ENCODE data around the gene EXOC2.

The EXOC2 gene

GRCh38 chr6:446418-447366, 246.2 kb downstream of the EXOC2 start:
- no peak for TF ChIP-seq CTCF (IDR thresholded peaks at IDR 0.05; ENCODE audit: poor library complexity, severe bottlenecking)
- Histone ChIP-seq H3K27ac (ENCODE audit: poor library complexity, severe bottlenecking) (no peak overlapping the region), H3K36me3 (ENCODE audit: low read depth) (no peaks in the 10 kb centered on the region), H3K4me3 (ENCODE audit: severe bottlenecking) (no peak overlapping the region), H3K27me3 (ENCODE audit: insufficient read depth, poor library complexity, severe bottlenecking) (no peaks in the 10 kb centered on the region), H3K9me3 (ENCODE audit: severe bottlenecking) (no peaks in the 10 kb centered on the region), H3K4me1 (ENCODE audit: insufficient read depth, poor library complexity, severe bottlenecking) (no peaks in the 10 kb centered on the region)
- DNase-seq (ENCODE audit: low spot score) (no peak), ATAC-seq (ENCODE audit: low read depth) (no peak)

GRCh38 chr6:445571-446417, 247.1 kb downstream of the EXOC2 start:
- no peaks in the 10 kb centered on the region for H3K9me3 ChIP-seq (ENCODE audit: severe bottlenecking)
- no peak for TF ChIP-seq CTCF (IDR thresholded peaks at IDR 0.05; ENCODE audit: poor library complexity, severe bottlenecking)
- no peak overlapping the region for H3K4me3 ChIP-seq (ENCODE audit: severe bottlenecking)
- H3K27ac ChIP-seq (ENCODE audit: poor library complexity, severe bottlenecking) = no peak overlapping the region
- peaks cover 2% of the 10 kb centered on the region for H3K27me3 ChIP-seq (ENCODE audit: insufficient read depth, poor library complexity, severe bottlenecking)
- ATAC-seq (ENCODE audit: low read depth) (no peak), DNase-seq (ENCODE audit: low spot score) (no peak)
- H3K36me3 ChIP-seq (ENCODE audit: low read depth) = no peaks in the 10 kb centered on the region
- H3K4me1 ChIP-seq (ENCODE audit: insufficient read depth, poor library complexity, severe bottlenecking) = no peaks in the 10 kb centered on the region

GRCh38 chr6:444653-445275, 248.2 kb downstream of the EXOC2 start:
- Histone ChIP-seq H3K27me3 (ENCODE audit: insufficient read depth, poor library complexity, severe bottlenecking) (peaks cover 2% of the 10 kb centered on the region), H3K27ac (ENCODE audit: poor library complexity, severe bottlenecking) (no peak overlapping the region), H3K36me3 (ENCODE audit: low read depth) (no peaks in the 10 kb centered on the region), H3K9me3 (ENCODE audit: severe bottlenecking) (no peaks in the 10 kb centered on the region), H3K4me1 (ENCODE audit: insufficient read depth, poor library complexity, severe bottlenecking) (no peaks in the 10 kb centered on the region), H3K4me3 (ENCODE audit: severe bottlenecking) (no peak overlapping the region)
- ATAC-seq (ENCODE audit: low read depth) = no peak
- no peak for DNase-seq (ENCODE audit: low spot score)
- no peak for TF ChIP-seq CTCF (IDR thresholded peaks at IDR 0.05; ENCODE audit: poor library complexity, severe bottlenecking)

GRCh38 chr6:443621-444159, 249.2 kb downstream of the EXOC2 start:
- no peak for ATAC-seq (ENCODE audit: low read depth)
- Histone ChIP-seq H3K27me3 (ENCODE audit: insufficient read depth, poor library complexity, severe bottlenecking) (peaks cover 2% of the 10 kb centered on the region), H3K36me3 (ENCODE audit: low read depth) (no peaks in the 10 kb centered on the region), H3K27ac (ENCODE audit: poor library complexity, severe bottlenecking) (no peak overlapping the region), H3K4me3 (ENCODE audit: severe bottlenecking) (no peak overlapping the region), H3K4me1 (ENCODE audit: insufficient read depth, poor library complexity, severe bottlenecking) (no peaks in the 10 kb centered on the region), H3K9me3 (ENCODE audit: severe bottlenecking) (no peaks in the 10 kb centered on the region)
- no peak for DNase-seq (ENCODE audit: low spot score)
- no peak for TF ChIP-seq CTCF (IDR thresholded peaks at IDR 0.05; ENCODE audit: poor library complexity, severe bottlenecking)

Data from RWPE2 (cell line).